Measurements from ENCODE around the gene TGFB2.
"Not testable (repeated sequence)": the region's sequence is repeated elsewhere in the genome, so short reads cannot be mapped to it uniquely, and the experiment has no call there.

Gene TGFB2
- total RNA-seq, result 0.12 to 0.30 reads per million in 2 experiments

DNA sequence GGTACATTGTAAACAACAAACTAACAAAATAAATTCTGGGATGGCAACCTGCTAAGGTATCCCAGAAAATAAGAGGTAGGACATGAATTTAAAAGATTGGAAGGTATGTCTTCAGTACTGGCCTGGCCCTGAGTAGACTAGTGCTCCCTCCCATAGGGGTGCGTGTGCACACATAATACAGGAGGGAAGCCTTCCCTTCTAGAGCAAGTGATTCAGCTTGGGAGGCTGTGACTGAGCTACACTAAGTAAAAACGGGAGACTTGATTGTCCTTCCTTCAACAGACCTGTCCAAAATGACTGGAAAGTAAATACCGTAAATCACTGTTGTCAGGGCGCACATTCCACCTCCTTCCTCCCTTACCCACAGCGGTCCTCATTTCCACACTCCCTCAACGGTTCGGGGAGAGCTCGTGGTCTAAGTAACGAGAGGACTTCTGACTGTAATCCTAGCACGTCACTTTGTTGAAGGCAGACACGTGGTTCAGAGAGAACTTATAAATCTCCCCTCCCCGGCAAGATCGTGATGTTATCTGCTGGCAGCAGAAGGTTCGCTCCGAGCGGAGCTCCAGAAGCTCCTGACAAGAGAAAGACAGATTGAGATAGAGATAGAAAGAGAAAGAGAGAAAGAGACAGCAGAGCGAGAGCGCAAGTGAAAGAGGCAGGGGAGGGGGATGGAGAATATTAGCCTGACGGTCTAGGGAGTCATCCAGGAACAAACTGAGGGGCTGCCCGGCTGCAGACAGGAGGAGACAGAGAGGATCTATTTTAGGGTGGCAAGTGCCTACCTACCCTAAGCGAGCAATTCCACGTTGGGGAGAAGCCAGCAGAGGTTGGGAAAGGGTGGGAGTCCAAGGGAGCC is at the start of gene TGFB2:
TSS of gene TGFB2 (plus strand) at position 523 of the 859 bp plus-strand sequence. CDS start 1,366 bp downstream, outside the sequence.
- no peak for DNase-seq (ENCODE audit: low read depth)

- DNase-seq (ENCODE audit: low read depth), result no peak
Observed at GRCh38 chr1:218296162-218296561, 49.0 kb upstream of the TGFB2 start.

- no peak for DNase-seq (ENCODE audit: low read depth)
Observed at GRCh38 chr1:218297461-218297860, 47.7 kb upstream of the TGFB2 start.

- DNase-seq (ENCODE audit: low read depth), result no peak
Observed at GRCh38 chr1:218297867-218298266, 47.3 kb upstream of the TGFB2 start.

DNA sequence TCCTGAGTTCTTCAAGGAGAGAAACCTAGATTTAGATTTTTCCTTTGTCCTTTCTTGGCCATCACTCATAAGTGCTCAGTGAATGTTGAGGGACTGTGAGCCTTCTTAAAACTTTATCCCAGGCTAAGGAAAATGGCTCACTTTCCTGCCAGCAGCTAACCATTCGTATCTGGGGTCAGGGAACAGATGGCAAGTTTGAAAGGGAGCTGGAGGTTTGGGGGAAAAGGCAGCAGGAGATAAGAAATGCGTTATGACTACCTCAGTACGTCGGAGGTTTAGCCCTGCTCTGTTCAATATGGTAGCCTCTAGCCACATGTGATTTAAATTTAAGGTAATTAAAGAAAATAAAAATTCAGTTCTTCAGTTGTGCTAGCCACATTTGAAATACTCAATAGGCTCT is 46.7 kb upstream of the TGFB2 start:
- DNase-seq (ENCODE audit: low read depth), result no peak

GRCh38 chr1:218299416-218299815 is 45.7 kb upstream of the TGFB2 start:
- DNase-seq (ENCODE audit: low read depth), result no peak

DNA sequence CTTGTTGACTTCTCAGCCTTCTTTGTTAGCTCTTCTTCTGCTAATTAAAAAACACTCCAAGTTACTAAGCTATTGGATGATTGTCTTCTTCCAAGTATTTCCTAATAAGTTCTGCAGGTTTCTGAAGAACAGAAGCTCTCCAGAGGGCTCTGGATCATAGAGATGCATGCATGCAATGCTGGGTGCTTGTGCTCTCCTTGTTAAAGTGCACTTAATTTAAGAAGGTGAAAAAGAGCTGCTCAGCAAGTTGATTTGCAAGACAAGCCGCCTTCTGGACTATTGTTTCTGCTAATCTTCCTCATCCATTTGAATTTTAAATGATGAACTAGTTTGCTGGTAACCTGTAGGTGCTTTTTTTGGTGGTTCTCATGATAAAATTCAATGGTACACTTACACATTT is 43.9 kb upstream of the TGFB2 start:
- DNase-seq (ENCODE audit: low read depth), result no peak

DNA sequence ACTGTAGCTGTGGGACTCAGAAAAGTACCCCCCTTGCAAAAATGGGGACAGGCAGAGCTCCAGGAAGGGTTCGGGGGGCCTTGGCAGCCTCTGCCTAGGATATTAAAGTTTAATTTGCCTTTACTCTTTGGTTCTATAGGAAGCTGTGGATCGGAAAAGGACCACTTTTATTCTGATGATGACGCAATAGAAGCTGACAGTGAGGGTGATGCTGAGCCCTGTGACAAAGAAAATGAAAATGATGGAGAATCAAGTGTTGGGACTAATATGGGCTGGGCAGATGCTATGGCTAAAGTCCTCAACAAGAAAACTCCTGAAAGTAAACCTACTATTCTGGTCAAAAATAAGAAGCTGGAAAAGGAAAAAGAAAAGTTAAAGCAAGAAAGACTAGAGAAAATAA is 43.0 kb upstream of the TGFB2 start:
- DNase-seq (ENCODE audit: low read depth), result no peak

DNA sequence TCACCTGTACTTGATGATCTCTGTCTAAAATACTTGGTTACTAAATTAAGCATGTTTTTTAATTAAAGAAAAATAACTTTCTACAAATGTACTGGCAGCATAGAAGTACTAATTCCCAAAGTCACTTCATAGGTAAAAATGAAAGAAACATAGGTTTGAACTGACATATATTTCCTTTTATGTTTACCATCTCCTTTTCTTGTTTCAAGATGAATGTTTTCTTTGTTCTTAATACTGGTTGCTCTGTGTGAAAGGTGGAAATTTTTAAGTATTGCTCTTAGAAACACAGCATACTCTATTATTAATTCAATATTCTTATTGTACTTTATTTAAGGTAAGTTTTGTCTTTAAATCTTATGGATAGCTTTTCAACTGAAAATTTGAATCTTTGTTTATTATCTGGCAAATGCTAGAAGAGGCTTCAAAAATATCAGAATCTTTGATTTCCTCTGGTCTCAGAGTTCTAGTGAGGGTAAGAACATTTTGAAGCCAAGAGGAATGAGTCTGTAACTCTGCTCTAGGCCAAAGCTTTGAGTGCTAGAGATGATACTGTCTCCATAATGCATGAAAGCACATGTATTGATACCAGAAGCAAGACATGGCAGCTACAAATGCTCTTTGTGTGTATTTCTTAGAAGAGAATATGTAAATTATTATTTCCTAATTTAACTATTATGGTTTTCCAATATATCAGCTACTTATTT is 41.8 kb upstream of the TGFB2 start:
- no peak for DNase-seq (ENCODE audit: low read depth)

GRCh38 chr1:218304281-218305039 is 40.7 kb upstream of the TGFB2 start:
- no peak for DNase-seq (ENCODE audit: low read depth)

GRCh38 chr1:218305472-218306064 is 39.6 kb upstream of the TGFB2 start:
- DNase-seq (ENCODE audit: low read depth), result no peak

- DNase-seq (ENCODE audit: low read depth), result no peak
Observed at GRCh38 chr1:218312509-218312908, 32.6 kb upstream of the TGFB2 start.

- no peak for DNase-seq (ENCODE audit: low read depth)
Observed at GRCh38 chr1:218314316-218314715, 30.8 kb upstream of the TGFB2 start.

- no peak for DNase-seq (ENCODE audit: low read depth)
Observed at GRCh38 chr1:218315638-218316037, 29.5 kb upstream of the TGFB2 start.

DNA sequence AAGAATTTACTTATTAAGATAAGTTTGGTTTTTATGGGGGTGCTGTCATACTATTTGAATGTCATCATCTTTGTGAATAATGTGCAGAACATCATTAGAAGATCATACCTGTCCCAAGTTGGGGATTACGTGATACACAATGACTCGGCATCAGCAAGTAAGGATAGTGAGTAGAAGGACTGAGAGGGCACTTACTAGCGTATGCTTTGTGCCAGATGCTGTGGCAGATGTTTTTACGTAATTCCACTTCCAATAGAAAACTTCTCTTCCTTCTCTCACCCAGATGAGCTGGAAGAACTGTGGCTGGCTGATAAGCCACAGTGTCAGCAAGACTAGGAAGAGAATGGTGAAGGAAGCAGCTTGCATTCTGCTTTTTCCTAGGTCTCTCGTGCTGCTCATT is 28.1 kb upstream of the TGFB2 start:
- no peak for DNase-seq (ENCODE audit: low read depth)

DNA sequence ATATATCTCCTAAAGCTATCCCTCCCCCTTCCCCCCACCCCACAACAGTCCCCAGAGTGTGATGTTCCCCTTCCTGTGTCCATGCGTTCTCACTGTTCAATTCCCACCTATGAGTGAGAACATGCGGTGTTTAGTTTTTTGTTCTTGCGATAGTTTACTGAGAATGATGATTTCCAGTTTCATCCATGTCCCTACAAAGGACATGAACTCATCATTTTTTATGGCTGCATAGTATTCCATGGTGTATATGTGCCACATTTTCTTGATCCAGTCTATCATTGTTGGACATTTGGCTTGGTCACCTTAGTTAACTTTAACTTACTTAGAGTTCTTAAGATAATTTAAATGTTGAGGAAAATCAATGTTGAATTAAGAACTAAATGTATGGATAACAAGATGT is 25.0 kb upstream of the TGFB2 start:
- DNase-seq (ENCODE audit: low read depth), result not testable (repeated sequence)

GRCh38 chr1:218322762-218323161 is 22.4 kb upstream of the TGFB2 start:
- DNase-seq (ENCODE audit: low read depth), result no peak

- no peak for DNase-seq (ENCODE audit: low read depth)
Observed at GRCh38 chr1:218323568-218324225, 21.4 kb upstream of the TGFB2 start.

DNA sequence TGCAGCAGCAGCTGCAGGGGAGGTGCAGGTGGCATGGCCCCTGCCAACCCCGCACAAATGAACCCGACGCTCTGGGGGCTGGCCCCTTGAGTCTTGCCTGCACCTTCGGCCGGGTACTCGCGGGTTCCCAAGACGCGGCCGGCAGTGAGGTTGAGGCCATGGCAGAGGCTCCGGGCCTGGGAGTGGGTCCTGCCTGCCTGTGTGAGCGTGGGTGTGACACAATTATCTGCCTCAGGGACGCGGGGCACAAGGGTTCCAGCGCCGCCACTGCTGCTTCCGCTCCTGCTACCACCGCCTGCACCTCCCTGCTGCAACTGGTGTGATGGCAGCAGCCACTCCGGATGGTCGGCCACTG is 20.9 kb upstream of the TGFB2 start:
- no peak for DNase-seq (ENCODE audit: low read depth)

- DNase-seq (ENCODE audit: low read depth), result no peak
Observed at GRCh38 chr1:218328769-218329168, 16.4 kb upstream of the TGFB2 start.

DNA sequence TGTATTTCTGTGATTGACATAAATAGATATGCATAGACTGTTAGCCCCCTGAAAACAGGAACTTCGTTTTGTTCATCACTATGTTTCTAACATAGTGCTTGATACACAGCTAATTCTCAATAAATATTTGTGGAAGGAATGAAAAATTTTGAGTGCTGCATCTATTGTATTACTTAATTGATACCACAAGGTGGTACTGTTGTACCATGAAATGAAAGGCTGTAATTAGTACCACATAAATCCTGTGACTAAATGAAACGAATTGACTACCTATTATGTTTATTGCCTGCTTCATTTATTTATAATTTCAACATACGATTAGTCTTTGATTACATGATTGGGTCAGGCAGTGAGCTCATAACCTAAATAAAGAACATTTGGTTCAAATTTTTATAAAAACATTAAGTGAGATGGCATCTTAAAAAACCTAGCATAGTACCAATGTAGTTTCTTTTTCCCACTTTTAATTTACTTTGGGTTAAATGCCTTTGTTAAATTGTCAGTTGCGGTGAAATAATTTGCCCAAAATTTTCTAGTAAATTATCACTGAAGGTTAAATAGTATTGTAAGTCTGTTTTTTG is 15.0 kb upstream of the TGFB2 start:
- DNase-seq (ENCODE audit: low read depth), result no peak

Data from T follicular helper cell (primary cell).